ENCODE measurements around the gene CAMK1. TPM values are rescaled to one million over a fixed set of nuclear protein-coding genes. Genes with fewer than 3 reads are reported as not detected.

Gene CAMK1
- total RNA-seq, 1 donor from 2014 or later = 7.1 TPM

DNA sequence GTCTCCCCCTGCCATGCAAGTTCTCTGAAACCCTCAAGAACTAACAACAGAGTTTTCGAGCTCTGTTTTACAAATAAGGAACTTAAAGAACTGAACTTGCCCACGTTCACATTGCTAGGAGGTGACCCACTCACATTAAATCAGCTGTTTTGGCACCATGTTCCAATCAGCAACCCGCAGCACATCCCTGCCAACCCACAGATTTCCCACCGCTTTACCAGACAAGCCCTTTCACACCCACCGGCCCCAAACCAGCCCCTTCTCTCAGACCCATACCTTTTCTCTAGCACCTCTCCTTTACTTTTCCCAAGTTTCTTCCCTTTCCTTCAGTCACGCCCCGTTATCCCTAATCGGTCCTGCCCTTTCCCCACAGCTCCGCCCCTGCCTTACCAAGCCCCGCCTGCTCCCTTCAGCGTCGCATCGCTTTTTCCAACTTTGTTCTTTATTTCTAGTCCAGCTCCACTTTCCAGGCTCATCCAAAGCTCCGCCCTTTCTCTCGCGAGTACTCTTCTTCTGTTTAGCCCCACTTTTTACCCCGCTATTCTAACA lies 39.0 kb downstream of the CAMK1 start:
- H3K36me3 Mint-ChIP-seq (ENCODE audit: low read depth, unreplicated experiment) = peaks cover 11% of the 10 kb centered on the region
- Histone ChIP-seq H3K36me3 (ENCODE audit: insufficient read depth, low read length) (peaks cover 4% of the 10 kb centered on the region), H4K20me1 (ENCODE audit: insufficient read depth, low read length) (peaks cover 32% of the 10 kb centered on the region), H3K4me2 (ENCODE audit: low read length) (peak overlapping the region; percentile 95), H3K27me3 (ENCODE audit: insufficient read depth, low read length) (no peaks in the 10 kb centered on the region), H3K9me3 (ENCODE audit: insufficient read depth, low read depth, low read length) (no peaks in the 10 kb centered on the region), H3K4me1 (ENCODE audit: insufficient read depth, low read length) (peaks cover 16% of the 10 kb centered on the region), H3K79me2 (ENCODE audit: insufficient read depth, low read length) (peaks cover 43% of the 10 kb centered on the region), H3K4me3 (ENCODE audit: insufficient read depth, low read depth, low read length) (peak overlapping the region; percentile 66), H3K9ac (ENCODE audit: low read length) (peak overlapping the region; percentile 73), H3K27ac (ENCODE audit: low read depth, low read length) (peak overlapping the region; percentile 66), H2AFZ (ENCODE audit: low read depth, low read length) (peak overlapping the region; percentile 88)
- no peak for FAIRE-seq
- peak; percentile 61 for DNase-seq (ENCODE audit: low read depth)
- no peaks in the 10 kb centered on the region for H3K27me3 Mint-ChIP-seq (ENCODE audit: low read depth, unreplicated experiment)
- H3K9me3 Mint-ChIP-seq (ENCODE audit: unreplicated experiment) = no peaks in the 10 kb centered on the region
- peaks cover 24% of the 10 kb centered on the region for H3K4me1 Mint-ChIP-seq (ENCODE audit: low read depth, unreplicated experiment)
- H3K27ac Mint-ChIP-seq (ENCODE audit: unreplicated experiment) = peak overlapping the region; percentile 85
- peak overlapping the region; percentile 87 for H3K4me3 Mint-ChIP-seq (ENCODE audit: unreplicated experiment)
- TF ChIP-seq EZH2 (IDR thresholded peaks at IDR 0.05; ENCODE audit: insufficient read depth, low read length) = no peak
- no peak for TF ChIP-seq CTCF (IDR thresholded peaks at IDR 0.05; ENCODE audit: insufficient read depth, low read depth, low read length)

- Histone ChIP-seq H3K9ac (ENCODE audit: low read length) (no peak overlapping the region), H3K4me2 (ENCODE audit: low read length) (no peak overlapping the region), H3K4me3 (ENCODE audit: insufficient read depth, low read depth, low read length) (no peak overlapping the region), H3K27ac (ENCODE audit: low read depth, low read length) (no peak overlapping the region), H3K27me3 (ENCODE audit: insufficient read depth, low read length) (no peaks in the 10 kb centered on the region), H3K79me2 (ENCODE audit: insufficient read depth, low read length) (peaks cover 30% of the 10 kb centered on the region), H3K9me3 (ENCODE audit: insufficient read depth, low read depth, low read length) (no peaks in the 10 kb centered on the region), H2AFZ (ENCODE audit: low read depth, low read length) (no peak overlapping the region), H4K20me1 (ENCODE audit: insufficient read depth, low read length) (peaks cover 24% of the 10 kb centered on the region), H3K36me3 (ENCODE audit: insufficient read depth, low read length) (peaks cover 2% of the 10 kb centered on the region), H3K4me1 (ENCODE audit: insufficient read depth, low read length) (peaks cover 16% of the 10 kb centered on the region)
- no peaks in the 10 kb centered on the region for H3K9me3 Mint-ChIP-seq (ENCODE audit: unreplicated experiment)
- no peak overlapping the region for H3K27ac Mint-ChIP-seq (ENCODE audit: unreplicated experiment)
- TF ChIP-seq EZH2 (IDR thresholded peaks at IDR 0.05; ENCODE audit: insufficient read depth, low read length) (no peak), CTCF (IDR thresholded peaks at IDR 0.05; ENCODE audit: insufficient read depth, low read depth, low read length) (no peak)
- H3K4me1 Mint-ChIP-seq (ENCODE audit: low read depth, unreplicated experiment) = peaks cover 24% of the 10 kb centered on the region
- H3K4me3 Mint-ChIP-seq (ENCODE audit: unreplicated experiment) = peak overlapping the region; percentile 17
- FAIRE-seq = no peak
- peaks cover 3% of the 10 kb centered on the region for H3K27me3 Mint-ChIP-seq (ENCODE audit: low read depth, unreplicated experiment)
- no peak for DNase-seq (ENCODE audit: low read depth)
- peaks cover 11% of the 10 kb centered on the region for H3K36me3 Mint-ChIP-seq (ENCODE audit: low read depth, unreplicated experiment)
Observed at GRCh38 chr3:9729419-9729818, 40.3 kb downstream of the CAMK1 start.

- H4K20me1 ChIP-seq (ENCODE audit: insufficient read depth, low read length) = peaks cover 7% of the 10 kb centered on the region
- H3K4me3 ChIP-seq (ENCODE audit: insufficient read depth, low read depth, low read length) = no peak overlapping the region
- peaks cover 10% of the 10 kb centered on the region for H3K4me1 ChIP-seq (ENCODE audit: insufficient read depth, low read length)
- no peak overlapping the region for H2AFZ ChIP-seq (ENCODE audit: low read depth, low read length)
- FAIRE-seq = no peak
- Mint-ChIP-seq H3K4me1 (ENCODE audit: low read depth, unreplicated experiment) (peaks cover 11% of the 10 kb centered on the region), H3K4me3 (ENCODE audit: unreplicated experiment) (no peak overlapping the region), H3K27me3 (ENCODE audit: low read depth, unreplicated experiment) (peaks cover 5% of the 10 kb centered on the region), H3K27ac (ENCODE audit: unreplicated experiment) (no peak overlapping the region), H3K9me3 (ENCODE audit: unreplicated experiment) (peaks cover 1% of the 10 kb centered on the region), H3K36me3 (ENCODE audit: low read depth, unreplicated experiment) (peaks cover 3% of the 10 kb centered on the region)
- H3K79me2 ChIP-seq (ENCODE audit: insufficient read depth, low read length) = peaks cover 13% of the 10 kb centered on the region
- H3K9ac ChIP-seq (ENCODE audit: low read length) = no peak overlapping the region
- TF ChIP-seq CTCF (IDR thresholded peaks at IDR 0.05; ENCODE audit: insufficient read depth, low read depth, low read length) (no peak), EZH2 (IDR thresholded peaks at IDR 0.05; ENCODE audit: insufficient read depth, low read length) (no peak)
- H3K27ac ChIP-seq (ENCODE audit: low read depth, low read length) = no peak overlapping the region
- no peak overlapping the region for H3K4me2 ChIP-seq (ENCODE audit: low read length)
- no peak for DNase-seq (ENCODE audit: low read depth)
- H3K27me3 ChIP-seq (ENCODE audit: insufficient read depth, low read length) = no peaks in the 10 kb centered on the region
- H3K36me3 ChIP-seq (ENCODE audit: insufficient read depth, low read length) = no peaks in the 10 kb centered on the region
- H3K9me3 ChIP-seq (ENCODE audit: insufficient read depth, low read depth, low read length) = no peaks in the 10 kb centered on the region
Observed at GRCh38 chr3:9727743-9728142, 42.0 kb downstream of the CAMK1 start.

Measured in astrocyte (in vitro differentiated cells and primary cell).